BJ (cell line): ENCODE data around the gene LOXL4. TPM values are rescaled to one million over a fixed set of nuclear protein-coding genes. Genes with fewer than 3 reads are reported as not detected.

Experiments used
- CTCF ChIA-PET: fragments of 350-600 bp; formaldehyde crosslinking; extraction: SDS; loops from one replicate; lab custom pipeline; 2021; ENCODE audit warnings: antibody characterized with exemption, inconsistent platforms; lab: Yijun Ruan, JAX
- POLR2A ChIA-PET: fragments of 300-600 bp; sonication (Branson Sonifier 250); formaldehyde crosslinking; extraction: SDS; loops from one replicate; lab custom pipeline; 2021; ENCODE audit warnings: antibody characterized with exemption; lab: Charles Lee
- DNase-seq: peaks from one replicate; pipeline ENCODE4 v3.0.0-alpha.2; 2011; ENCODE audit warnings: low read depth
- H3K27me3 ChIP-seq: 2 replicates; pipeline ENCODE4 v1.6.0; 2011; ENCODE audit warnings: low read length; ENCODE audit not compliant: control insufficient read depth, insufficient read depth
- H3K36me3 ChIP-seq: 2 replicates; pipeline ENCODE4 v1.5.1; 2011; ENCODE audit warnings: low read length; ENCODE audit not compliant: control insufficient read depth, insufficient read depth
- H3K4me3 ChIP-seq: 2 replicates; pipeline ENCODE4 v1.5.1; 2011; ENCODE audit warnings: low read depth, mild to moderate bottlenecking, control low read depth, low read length
- polyA minus RNA-seq: library from RNA; depleted of rRNA, polyadenylated mRNA; stranded (reverse); fragments of >200 nt; gene quantifications from 2 replicates; pipeline ENCODE4 v1.2.3, GENCODE V29; 2011; rRNA and poly(A)+ RNA removed
- polyA plus RNA-seq: library from polyadenylated mRNA; depleted of rRNA; stranded (reverse); fragments of >200 nt; gene quantifications from 2 replicates; pipeline ENCODE4 v1.2.3, GENCODE V29; 2011; rRNA removed
- TF ChIP-seq, protein P1 (sequence below): IDR thresholded peaks from 2 replicates; pipeline ENCODE4 v1.5.1; 2011; ENCODE audit warnings: low read depth, mild to moderate bottlenecking, control low read depth, inconsistent platforms, low read length, moderate library complexity; ENCODE audit not compliant: insufficient read depth

LOXL4 gene
- polyA plus RNA-seq (67.9 and 75.5 TPM in 2 replicates), polyA minus RNA-seq (32.5 and 61.1 TPM in 2 replicates)

DNA sequence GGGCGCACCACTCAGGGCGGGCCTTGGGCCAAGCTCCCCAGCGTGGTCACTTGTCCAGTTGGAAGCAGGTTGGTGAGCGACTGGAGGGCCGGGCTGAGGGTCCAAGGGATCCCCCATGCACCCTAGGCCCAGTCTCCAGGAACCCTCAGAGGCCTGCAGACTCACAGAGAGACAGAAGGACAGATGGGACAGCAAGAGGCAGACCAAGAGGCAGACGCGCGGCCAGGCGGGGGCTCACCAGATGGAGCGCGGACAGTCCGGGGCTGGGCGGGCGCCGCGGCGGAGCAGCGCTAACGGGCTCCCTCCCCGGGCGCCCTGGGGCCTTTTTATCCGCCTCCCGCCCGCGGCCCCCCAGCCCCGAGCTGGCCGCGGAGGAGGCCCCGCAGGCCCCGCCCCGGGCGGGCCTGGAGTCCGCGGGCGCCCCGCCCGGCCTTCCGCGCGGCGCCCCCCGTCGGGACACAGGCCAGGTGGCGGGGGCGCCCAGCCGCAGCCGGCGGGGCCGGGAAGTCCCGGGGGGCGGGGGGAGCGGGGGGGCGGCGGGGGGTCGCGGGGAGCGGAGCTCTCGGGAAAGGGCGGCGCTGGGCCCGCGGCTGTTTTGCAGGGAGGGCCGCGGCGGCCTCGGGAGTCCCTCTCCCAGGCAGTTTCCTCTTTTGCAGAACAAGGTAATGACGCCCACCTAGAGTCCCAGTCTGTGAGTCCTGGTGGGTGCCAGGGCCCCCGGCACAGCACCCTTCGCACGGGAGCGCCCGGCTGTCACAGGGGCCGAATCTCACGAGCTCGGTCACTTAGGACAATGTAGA lies at the start of gene LOXL4:
LOXL4 (minus strand) TSS at position 301 of the 800 bp plus-strand sequence. CDS start 5,175 bp downstream, outside the sequence.
- Histone ChIP-seq H3K4me3 (peak within 1 kb of the TSS; percentile 53), H3K27me3 (no peaks in the 10 kb centered on the region), H3K36me3 (no peaks in the 10 kb centered on the region; the same call in 1 of the 2 replicates)
- TF ChIP-seq, protein P1, sequence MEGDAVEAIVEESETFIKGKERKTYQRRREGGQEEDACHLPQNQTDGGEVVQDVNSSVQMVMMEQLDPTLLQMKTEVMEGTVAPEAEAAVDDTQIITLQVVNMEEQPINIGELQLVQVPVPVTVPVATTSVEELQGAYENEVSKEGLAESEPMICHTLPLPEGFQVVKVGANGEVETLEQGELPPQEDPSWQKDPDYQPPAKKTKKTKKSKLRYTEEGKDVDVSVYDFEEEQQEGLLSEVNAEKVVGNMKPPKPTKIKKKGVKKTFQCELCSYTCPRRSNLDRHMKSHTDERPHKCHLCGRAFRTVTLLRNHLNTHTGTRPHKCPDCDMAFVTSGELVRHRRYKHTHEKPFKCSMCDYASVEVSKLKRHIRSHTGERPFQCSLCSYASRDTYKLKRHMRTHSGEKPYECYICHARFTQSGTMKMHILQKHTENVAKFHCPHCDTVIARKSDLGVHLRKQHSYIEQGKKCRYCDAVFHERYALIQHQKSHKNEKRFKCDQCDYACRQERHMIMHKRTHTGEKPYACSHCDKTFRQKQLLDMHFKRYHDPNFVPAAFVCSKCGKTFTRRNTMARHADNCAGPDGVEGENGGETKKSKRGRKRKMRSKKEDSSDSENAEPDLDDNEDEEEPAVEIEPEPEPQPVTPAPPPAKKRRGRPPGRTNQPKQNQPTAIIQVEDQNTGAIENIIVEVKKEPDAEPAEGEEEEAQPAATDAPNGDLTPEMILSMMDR, result no peak
- POLR2A ChIA-PET, result no interaction called here
- DNase-seq, result no peak
- CTCF ChIA-PET, result interaction anchor here (0.7 to 6.4 kb wide), 5 partner anchors 26 to 127 kb away, joined by 3 to 47 read pairs (median 4); no protein-coding TSS in a partner anchor

DNA sequence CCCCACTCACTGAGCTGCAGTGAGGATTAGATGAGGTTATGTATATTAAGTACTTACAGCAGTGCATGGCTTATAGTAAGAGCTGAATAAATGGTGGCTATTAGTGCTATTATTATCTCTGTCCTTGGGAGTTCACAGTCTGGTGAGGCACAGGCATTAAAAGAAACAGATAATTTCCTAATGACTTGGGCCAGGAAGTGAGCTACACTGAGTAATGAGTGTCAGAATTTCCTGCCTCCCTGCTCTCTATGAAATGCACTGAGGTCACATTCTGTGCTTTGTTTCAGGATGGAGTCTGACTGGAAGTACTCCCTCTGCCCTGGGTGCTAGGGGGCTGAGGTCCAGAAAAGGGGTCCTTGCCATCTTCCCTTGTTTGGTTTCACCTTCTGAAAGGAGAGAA lies 48.7 kb upstream of the LOXL4 start:
- ChIA-PET POLR2A (interaction anchor here (0.6 kb wide), 1 partner anchor 149 kb away, joined by 3 read pairs; no protein-coding TSS in a partner anchor), CTCF (interaction anchor here (0.9 to 1.9 kb wide), 4 partner anchors 33 to 75 kb away, joined by 3 to 4 read pairs (median 4); no protein-coding TSS in a partner anchor)
- no peak overlapping the region for H3K4me3 ChIP-seq
- no peak for DNase-seq
- no peaks in the 10 kb centered on the region for H3K36me3 ChIP-seq
- TF ChIP-seq, protein P1, result no peak
- H3K27me3 ChIP-seq, result no peaks in the 10 kb centered on the region

DNA sequence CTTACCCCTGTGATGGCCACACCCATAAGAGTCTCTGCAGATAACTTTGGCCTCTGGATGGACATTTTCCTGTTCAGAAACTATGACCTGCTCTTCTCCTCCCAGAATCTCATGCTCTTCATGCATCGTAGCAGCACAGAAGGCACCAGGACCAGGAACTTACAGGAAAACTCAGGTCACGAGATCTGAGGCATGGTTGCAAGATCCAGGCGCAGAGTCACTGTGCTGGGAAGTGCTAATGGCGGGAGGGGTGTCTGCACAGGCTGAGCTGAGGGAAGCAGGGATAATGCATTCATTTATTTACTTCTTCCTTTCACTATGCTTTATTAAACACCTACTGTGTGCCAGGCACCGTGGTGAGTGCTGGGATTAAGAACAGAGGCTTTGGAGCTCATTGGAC lies 48.2 kb upstream of the LOXL4 start:
- CTCF ChIA-PET, result interaction anchor here (0.9 to 1.3 kb wide), 3 partner anchors 54 to 74 kb away, joined by 3 to 4 read pairs (median 4); no protein-coding TSS in a partner anchor
- POLR2A ChIA-PET, result interaction anchor here (0.6 kb wide), 1 partner anchor 510 kb away, joined by 9 read pairs; no protein-coding TSS in a partner anchor
- no peaks in the 10 kb centered on the region for H3K27me3 ChIP-seq

DNA sequence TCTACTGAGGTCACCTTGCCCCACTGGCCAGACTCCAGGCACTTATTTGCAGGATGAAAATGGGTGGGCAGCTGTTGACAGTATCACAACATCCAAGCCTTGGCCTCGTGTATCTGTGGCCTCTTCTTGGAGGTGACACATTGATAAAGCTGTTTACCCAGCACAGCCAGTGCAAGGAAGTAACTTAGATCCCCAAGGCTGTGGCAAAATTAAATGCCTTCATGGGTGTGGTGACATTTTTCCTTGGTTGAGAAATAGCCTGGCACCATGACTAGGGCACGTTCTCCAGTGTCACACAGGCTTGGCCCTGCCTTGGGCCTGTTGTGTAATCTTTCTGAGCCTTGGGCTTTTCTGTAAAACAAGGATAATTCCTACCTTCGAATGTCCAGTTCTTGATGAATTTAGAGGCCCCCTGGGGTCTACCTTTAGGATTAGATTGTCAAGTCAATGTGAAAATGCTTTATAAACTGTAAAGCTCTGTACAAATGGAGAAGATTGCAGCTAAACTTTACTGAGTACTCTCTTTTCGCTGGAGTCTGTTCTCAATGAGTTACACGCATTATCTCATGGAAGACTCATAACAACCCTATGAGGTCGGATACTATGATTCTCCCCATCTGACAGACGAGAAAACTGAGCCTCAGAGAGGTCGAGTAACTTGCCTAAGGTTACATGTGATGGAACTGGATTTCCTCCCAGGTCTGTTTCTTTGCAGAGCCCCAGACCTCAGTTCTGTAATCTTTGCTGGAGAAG lies 46.7 kb upstream of the LOXL4 start:
- TF ChIP-seq, protein P1, result no peak
- Histone ChIP-seq H3K36me3 (no peaks in the 10 kb centered on the region), H3K27me3 (no peaks in the 10 kb centered on the region), H3K4me3 (no peak overlapping the region)
- ChIA-PET POLR2A (no interaction called here), CTCF (interaction anchor here (0.7 to 3.1 kb wide), 7 partner anchors 9 to 146 kb away, joined by 3 to 11 read pairs (median 3); no protein-coding TSS in a partner anchor)
- peak; percentile 37 for DNase-seq

More for the DNA sequence above, 48.2 kb upstream of the LOXL4 start:
- no peak overlapping the region for H3K4me3 ChIP-seq
- no peak for DNase-seq
- no peaks in the 10 kb centered on the region for H3K36me3 ChIP-seq
- TF ChIP-seq, protein P1, result no peak
